ENCODE results near the gene MANBA. TPM values are rescaled to one million over a fixed set of nuclear protein-coding genes. Genes with fewer than 3 reads are reported as not detected.

The MANBA gene
- total and polyA plus RNA-seq, 4 donors, result 14.2 to 36.6 (median 24.5) TPM

- Histone ChIP-seq H3K27ac (ENCODE audit: low read depth, low read length) (no peak overlapping the region), H3K4me3 (ENCODE audit: low read depth, low read length) (no peak overlapping the region), H3K9me3 (ENCODE audit: control insufficient read depth, insufficient read depth, low read length) (no peaks in the 10 kb centered on the region), H3K4me1 (ENCODE audit: control insufficient read depth, insufficient read depth, low read length) (no peaks in the 10 kb centered on the region), H3K36me3 (ENCODE audit: control insufficient read depth, insufficient read depth, low read length) (peaks cover 12% of the 10 kb centered on the region), H3K27me3 (ENCODE audit: control insufficient read depth, insufficient read depth, low read length) (no peaks in the 10 kb centered on the region)
- DNase-seq (ENCODE audit: low read depth in 4 of 6, low spot score in 6 of 6), result no peak
- WGBS (ENCODE audit: insufficient coverage), result no CpG with 5 or more reads among the region's 1 CpG
These were observed 162.5 kb downstream of the MANBA start for GRCh38 chr4:102598086-102598761.

- Histone ChIP-seq H3K4me1 (ENCODE audit: control insufficient read depth, insufficient read depth, low read length) (no peaks in the 10 kb centered on the region), H3K4me3 (ENCODE audit: low read depth, low read length) (no peak overlapping the region), H3K27ac (ENCODE audit: low read depth, low read length) (no peak overlapping the region), H3K27me3 (ENCODE audit: control insufficient read depth, insufficient read depth, low read length) (no peaks in the 10 kb centered on the region), H3K9me3 (ENCODE audit: control insufficient read depth, insufficient read depth, low read length) (no peaks in the 10 kb centered on the region), H3K36me3 (ENCODE audit: control insufficient read depth, insufficient read depth, low read length) (peaks cover 9% of the 10 kb centered on the region)
- no peak for DNase-seq (ENCODE audit: low read depth in 4 of 6, low spot score in 6 of 6)
- WGBS (ENCODE audit: insufficient coverage), result no CpG with 5 or more reads among the region's 4 CpGs
These were observed 164.2 kb downstream of the MANBA start for GRCh38 chr4:102596532-102596931.

DNA sequence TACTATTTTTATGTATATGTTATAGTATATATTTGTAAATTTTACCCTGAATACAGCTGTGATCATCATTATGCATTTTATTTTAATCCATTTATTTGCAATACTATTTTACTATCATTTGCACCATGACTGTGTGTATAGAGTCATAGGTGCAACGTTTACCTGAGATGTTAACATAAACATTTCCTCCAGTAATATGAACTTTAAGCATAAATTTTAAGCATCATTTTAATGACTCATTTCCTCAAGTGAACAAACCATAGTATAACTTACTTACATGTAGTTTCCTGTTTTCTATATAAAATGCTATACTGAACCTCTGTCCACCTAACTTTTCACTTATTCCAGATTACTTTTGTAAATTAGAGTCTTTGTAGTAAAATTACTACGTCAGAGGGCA, 166.8 kb downstream of the MANBA start:
- no peaks in the 10 kb centered on the region for H3K9me3 ChIP-seq (ENCODE audit: control insufficient read depth, insufficient read depth, low read length)
- H3K4me1 ChIP-seq (ENCODE audit: control insufficient read depth, insufficient read depth, low read length), result no peaks in the 10 kb centered on the region
- no peak for DNase-seq (ENCODE audit: low read depth in 4 of 6, low spot score in 6 of 6)
- peaks cover 10% of the 10 kb centered on the region for H3K36me3 ChIP-seq (ENCODE audit: control insufficient read depth, insufficient read depth, low read length)
- no peaks in the 10 kb centered on the region for H3K27me3 ChIP-seq (ENCODE audit: control insufficient read depth, insufficient read depth, low read length)
- no CpG with 5 or more reads among the region's 2 CpGs for WGBS (ENCODE audit: insufficient coverage)
- no peak overlapping the region for H3K4me3 ChIP-seq (ENCODE audit: low read depth, low read length)
- H3K27ac ChIP-seq (ENCODE audit: low read depth, low read length), result no peak overlapping the region

DNA sequence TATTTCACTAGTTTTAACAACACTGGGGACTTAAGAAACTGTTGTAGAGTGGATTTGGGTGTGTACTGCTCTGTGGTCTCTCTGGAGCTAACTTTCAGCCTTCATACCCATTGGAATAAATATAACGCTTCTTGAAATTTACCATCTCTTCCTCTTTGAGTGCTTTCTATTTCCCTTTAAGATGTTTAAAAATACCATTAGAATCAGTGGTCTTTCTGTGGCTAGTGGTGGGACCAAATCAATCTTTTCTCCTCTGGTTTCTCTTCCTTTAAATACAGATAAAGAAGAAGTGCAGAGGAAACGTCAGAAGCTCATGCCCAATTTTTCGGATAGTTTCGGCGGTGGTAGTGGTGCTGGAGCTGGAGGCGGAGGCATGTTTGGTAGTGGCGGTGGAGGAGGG, 167.6 kb downstream of the MANBA start:
- Histone ChIP-seq H3K9me3 (ENCODE audit: control insufficient read depth, insufficient read depth, low read length) (no peaks in the 10 kb centered on the region), H3K27ac (ENCODE audit: low read depth, low read length) (no peak overlapping the region), H3K4me1 (ENCODE audit: control insufficient read depth, insufficient read depth, low read length) (no peaks in the 10 kb centered on the region), H3K36me3 (ENCODE audit: control insufficient read depth, insufficient read depth, low read length) (peaks cover 10% of the 10 kb centered on the region), H3K27me3 (ENCODE audit: control insufficient read depth, insufficient read depth, low read length) (no peaks in the 10 kb centered on the region), H3K4me3 (ENCODE audit: low read depth, low read length) (no peak overlapping the region)
- DNase-seq (ENCODE audit: low read depth in 4 of 6, low spot score in 6 of 6), result no peak
- 91% methylated on average over 4 of the region's 7 CpGs for WGBS (ENCODE audit: insufficient coverage)

GRCh38 chr4:102592256-102592655, 168.5 kb downstream of the MANBA start:
- Histone ChIP-seq H3K9me3 (ENCODE audit: control insufficient read depth, insufficient read depth, low read length) (no peaks in the 10 kb centered on the region), H3K4me3 (ENCODE audit: low read depth, low read length) (no peak overlapping the region), H3K4me1 (ENCODE audit: control insufficient read depth, insufficient read depth, low read length) (no peaks in the 10 kb centered on the region), H3K27ac (ENCODE audit: low read depth, low read length) (no peak overlapping the region), H3K27me3 (ENCODE audit: control insufficient read depth, insufficient read depth, low read length) (no peaks in the 10 kb centered on the region), H3K36me3 (ENCODE audit: control insufficient read depth, insufficient read depth, low read length) (peaks cover 3% of the 10 kb centered on the region)
- DNase-seq (ENCODE audit: low read depth in 4 of 6, low spot score in 6 of 6), result no peak

DNA sequence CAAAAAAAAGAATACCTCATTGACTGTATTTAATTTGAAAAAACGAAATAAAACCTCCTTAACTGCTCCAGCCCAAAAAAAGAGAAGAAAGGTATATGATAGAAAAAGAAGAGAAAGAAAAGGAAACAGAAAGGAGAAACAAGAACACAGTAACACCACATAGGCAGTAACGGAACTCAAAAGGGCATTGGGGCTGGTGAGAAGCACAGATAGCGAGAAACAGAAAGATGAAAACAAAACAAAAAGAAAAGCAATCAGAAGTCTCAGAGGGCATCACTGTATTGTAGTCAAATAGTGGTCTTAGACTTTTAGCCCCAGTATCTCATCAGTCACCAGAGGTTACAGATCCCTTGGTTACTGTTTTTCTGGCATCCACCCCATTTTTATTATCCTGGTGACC, 171.0 kb downstream of the MANBA start:
- no CpG with 5 or more reads among the region's 3 CpGs for WGBS (ENCODE audit: insufficient coverage)
- H3K27me3 ChIP-seq (ENCODE audit: control insufficient read depth, insufficient read depth, low read length), result no peaks in the 10 kb centered on the region
- DNase-seq (ENCODE audit: low read depth in 4 of 6, low spot score in 6 of 6), result no peak
- peaks cover 6% of the 10 kb centered on the region for H3K36me3 ChIP-seq (ENCODE audit: control insufficient read depth, insufficient read depth, low read length)
- H3K4me3 ChIP-seq (ENCODE audit: low read depth, low read length), result no peak overlapping the region
- no peaks in the 10 kb centered on the region for H3K4me1 ChIP-seq (ENCODE audit: control insufficient read depth, insufficient read depth, low read length)
- H3K27ac ChIP-seq (ENCODE audit: low read depth, low read length), result no peak overlapping the region
- H3K9me3 ChIP-seq (ENCODE audit: control insufficient read depth, insufficient read depth, low read length), result no peaks in the 10 kb centered on the region

GRCh38 chr4:102586644-102587021, 174.1 kb downstream of the MANBA start:
- no peak overlapping the region for H3K4me3 ChIP-seq (ENCODE audit: low read depth, low read length)
- no peak for DNase-seq (ENCODE audit: low read depth in 4 of 6, low spot score in 6 of 6)
- peaks cover 6% of the 10 kb centered on the region for H3K36me3 ChIP-seq (ENCODE audit: control insufficient read depth, insufficient read depth, low read length)
- 86% methylated on average over 2 of the region's 4 CpGs for WGBS (ENCODE audit: insufficient coverage)
- H3K27ac ChIP-seq (ENCODE audit: low read depth, low read length), result no peak overlapping the region
- H3K4me1 ChIP-seq (ENCODE audit: control insufficient read depth, insufficient read depth, low read length), result no peaks in the 10 kb centered on the region
- no peaks in the 10 kb centered on the region for H3K27me3 ChIP-seq (ENCODE audit: control insufficient read depth, insufficient read depth, low read length)
- no peaks in the 10 kb centered on the region for H3K9me3 ChIP-seq (ENCODE audit: control insufficient read depth, insufficient read depth, low read length)

DNA sequence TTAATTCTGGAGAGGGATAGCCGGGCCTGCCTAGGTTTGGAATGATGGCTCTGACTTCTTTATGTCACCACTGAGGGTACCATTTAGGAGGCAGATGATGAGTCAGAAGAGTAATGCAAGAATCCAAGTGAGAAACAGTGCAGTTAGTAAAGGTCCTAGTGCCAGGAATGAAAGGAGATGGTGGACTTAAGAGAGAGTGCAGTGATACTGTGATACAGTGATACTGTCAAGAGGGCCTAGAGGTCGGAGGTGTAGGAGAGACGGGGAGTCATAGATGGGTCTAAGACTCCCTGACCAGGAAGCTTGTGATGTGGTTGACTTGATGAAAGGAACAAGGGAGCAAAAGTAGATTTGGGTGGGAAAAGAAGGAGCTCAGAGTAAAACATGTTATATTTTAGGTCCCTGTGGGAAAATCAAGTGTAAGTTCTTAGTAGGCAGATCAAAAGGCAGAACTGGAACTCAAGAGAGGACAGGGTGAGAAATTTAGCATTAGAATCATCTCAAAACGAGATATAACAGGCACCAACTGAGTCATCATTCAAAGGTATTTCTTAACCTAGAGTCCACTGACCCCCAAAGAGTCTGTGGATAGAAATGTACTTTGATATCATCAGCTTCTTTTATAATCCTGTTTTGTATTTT, 174.6 kb downstream of the MANBA start:
- H3K36me3 ChIP-seq (ENCODE audit: control insufficient read depth, insufficient read depth, low read length), result peaks cover 6% of the 10 kb centered on the region
- no peak for DNase-seq (ENCODE audit: low read depth in 4 of 6, low spot score in 6 of 6)
- no peaks in the 10 kb centered on the region for H3K27me3 ChIP-seq (ENCODE audit: control insufficient read depth, insufficient read depth, low read length)
- H3K4me1 ChIP-seq (ENCODE audit: control insufficient read depth, insufficient read depth, low read length), result no peaks in the 10 kb centered on the region
- 95% methylated on average over 3 of the region's 4 CpGs for WGBS (ENCODE audit: insufficient coverage)
- H3K9me3 ChIP-seq (ENCODE audit: control insufficient read depth, insufficient read depth, low read length), result no peaks in the 10 kb centered on the region
- no peak overlapping the region for H3K27ac ChIP-seq (ENCODE audit: low read depth, low read length)
- H3K4me3 ChIP-seq (ENCODE audit: low read depth, low read length), result no peak overlapping the region

DNA sequence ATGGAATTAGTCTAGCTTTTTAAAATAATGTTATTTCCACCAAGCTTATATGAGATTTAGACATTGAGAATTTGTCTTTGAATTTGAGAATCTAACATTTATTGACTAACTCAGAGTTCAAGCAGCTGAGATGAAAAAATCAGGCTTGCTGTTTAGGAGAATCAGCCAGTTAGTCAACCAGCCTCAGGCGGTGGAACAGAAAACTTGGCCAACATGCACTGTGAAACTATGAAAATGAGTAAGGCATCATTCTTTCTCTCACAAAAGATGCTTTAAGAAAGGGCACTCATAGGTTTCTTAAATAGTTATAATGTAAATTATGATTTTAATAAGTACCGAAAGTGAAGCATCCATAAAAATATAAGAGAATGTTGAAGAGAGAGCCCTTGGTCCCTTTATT, 175.4 kb downstream of the MANBA start:
- H3K27me3 ChIP-seq (ENCODE audit: control insufficient read depth, insufficient read depth, low read length), result no peaks in the 10 kb centered on the region
- H3K36me3 ChIP-seq (ENCODE audit: control insufficient read depth, insufficient read depth, low read length), result peaks cover 6% of the 10 kb centered on the region
- no peaks in the 10 kb centered on the region for H3K9me3 ChIP-seq (ENCODE audit: control insufficient read depth, insufficient read depth, low read length)
- no CpG with 5 or more reads among the region's 2 CpGs for WGBS (ENCODE audit: insufficient coverage)
- no peak overlapping the region for H3K4me3 ChIP-seq (ENCODE audit: low read depth, low read length)
- H3K27ac ChIP-seq (ENCODE audit: low read depth, low read length), result no peak overlapping the region
- DNase-seq (ENCODE audit: low read depth in 4 of 6, low spot score in 6 of 6), result no peak
- H3K4me1 ChIP-seq (ENCODE audit: control insufficient read depth, insufficient read depth, low read length), result no peaks in the 10 kb centered on the region

- Histone ChIP-seq H3K27ac (ENCODE audit: low read depth, low read length) (no peak overlapping the region), H3K36me3 (ENCODE audit: control insufficient read depth, insufficient read depth, low read length) (peaks cover 3% of the 10 kb centered on the region), H3K27me3 (ENCODE audit: control insufficient read depth, insufficient read depth, low read length) (no peaks in the 10 kb centered on the region), H3K4me3 (ENCODE audit: low read depth, low read length) (no peak overlapping the region), H3K4me1 (ENCODE audit: control insufficient read depth, insufficient read depth, low read length) (no peaks in the 10 kb centered on the region), H3K9me3 (ENCODE audit: control insufficient read depth, insufficient read depth, low read length) (no peaks in the 10 kb centered on the region)
- peak in 1 of 6 donors; percentile 53 for DNase-seq (ENCODE audit: low read depth in 4 of 6, low spot score in 6 of 6)
- WGBS (ENCODE audit: insufficient coverage), result no CpG with 5 or more reads among the region's 1 CpG
These were observed 176.7 kb downstream of the MANBA start for GRCh38 chr4:102584091-102584490.

Data from spinal cord (tissue), 10 donors.